ENCODE measurements around the gene ID1. TPM values are rescaled to one million over a fixed set of nuclear protein-coding genes. Genes with fewer than 3 reads are reported as not detected.
"Not testable (repeated sequence)": the region's sequence is repeated elsewhere in the genome, so short reads cannot be mapped to it uniquely, and the experiment has no call there.

Gene ID1
- polyA plus RNA-seq, 3 donors: 82.2 to 436 (median 301) TPM

DNA sequence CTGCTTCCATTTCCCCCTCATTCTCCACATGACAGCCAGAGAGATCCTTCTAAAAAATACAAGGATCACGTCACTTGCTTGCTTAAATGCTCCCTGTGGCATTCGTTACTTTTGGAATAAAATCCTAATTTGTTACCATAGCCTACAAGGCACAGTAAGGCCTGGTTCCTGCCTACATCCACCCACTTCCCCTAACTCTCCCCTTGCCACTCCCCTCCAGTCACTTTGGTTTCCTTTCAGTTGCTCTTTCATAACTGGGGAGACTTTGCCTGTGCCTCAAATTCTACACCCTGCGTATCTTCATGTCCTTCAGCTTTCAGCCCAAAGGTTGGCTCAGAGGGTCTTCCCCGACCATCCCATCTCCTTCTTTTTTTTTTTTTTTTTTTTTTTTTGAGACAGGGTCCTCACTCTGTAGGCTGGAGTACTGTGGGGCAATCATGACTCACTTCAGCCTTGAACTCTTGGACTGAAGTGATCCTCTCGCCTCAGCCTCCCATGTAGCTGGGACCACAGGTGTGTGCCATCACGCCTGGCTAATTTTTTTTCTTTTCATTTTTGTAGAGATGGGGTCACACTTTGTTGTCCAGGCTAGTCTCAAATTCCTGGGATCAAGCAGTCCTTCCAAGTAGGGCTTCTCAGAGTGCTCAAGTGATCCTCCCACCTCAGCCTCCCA lies 12.5 kb downstream of the ID1 start:
- H3K27ac ChIP-seq (ENCODE audit: low read depth, low read length): no peak overlapping the region
- 60 to 85% (median 68%) methylated on average over 6 of the region's 6 CpGs for WGBS, 3 donors

DNA sequence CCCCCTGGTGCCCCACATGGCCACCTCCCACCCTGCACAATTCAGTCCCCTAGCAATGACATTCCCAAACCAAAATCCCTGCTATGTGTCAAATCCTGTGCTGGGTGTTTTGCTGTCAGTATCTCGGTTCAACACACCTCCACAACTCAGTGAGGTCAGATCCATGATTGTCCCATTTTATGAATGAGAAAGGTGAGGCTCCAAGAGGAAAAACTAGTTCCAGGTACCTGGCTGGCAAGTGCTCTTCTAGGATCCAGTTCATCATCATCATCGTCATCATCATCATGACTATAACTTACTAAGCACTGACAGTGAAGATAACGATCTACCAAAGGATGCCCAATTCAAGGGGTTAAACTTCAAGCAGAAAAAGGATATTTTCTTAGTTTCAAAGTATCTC lies 15.2 kb downstream of the ID1 start:
- WGBS, 3 donors: 85 to 93% (median 88%) methylated on average over 3 of the region's 3 CpGs
- H3K27ac ChIP-seq (ENCODE audit: low read depth, low read length): no peak overlapping the region

GRCh38 chr20:31623123-31623505 lies 18.0 kb downstream of the ID1 start:
- WGBS, 3 donors: 96 to 99% (median 96%) methylated on average over 6 of the region's 6 CpGs
- H3K27ac ChIP-seq (ENCODE audit: low read depth, low read length): not testable (repeated sequence)

DNA sequence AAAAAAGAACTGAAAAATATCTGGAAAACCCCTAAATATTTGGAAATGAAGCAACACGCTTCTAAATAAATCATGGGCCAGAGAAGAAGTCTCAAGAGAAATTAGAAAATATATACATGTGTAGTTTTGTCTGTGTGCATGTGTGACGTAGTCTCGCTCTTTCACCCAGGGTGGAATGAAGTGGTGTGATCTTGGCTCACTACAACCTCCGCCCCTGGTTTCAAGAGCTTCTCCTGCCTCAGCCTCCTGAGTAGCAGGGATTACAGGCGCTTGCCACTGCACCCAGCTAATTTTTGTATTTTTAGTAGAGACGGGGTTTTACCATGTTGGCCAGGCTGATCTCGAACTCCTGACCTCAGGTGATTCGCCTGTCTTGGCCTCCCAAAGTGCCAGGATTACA lies 21.4 kb downstream of the ID1 start:
- not testable (repeated sequence) for H3K27ac ChIP-seq (ENCODE audit: low read depth, low read length)
- WGBS, 3 donors: 83 to 87% (median 83%) methylated on average over 8 of the region's 8 CpGs

DNA sequence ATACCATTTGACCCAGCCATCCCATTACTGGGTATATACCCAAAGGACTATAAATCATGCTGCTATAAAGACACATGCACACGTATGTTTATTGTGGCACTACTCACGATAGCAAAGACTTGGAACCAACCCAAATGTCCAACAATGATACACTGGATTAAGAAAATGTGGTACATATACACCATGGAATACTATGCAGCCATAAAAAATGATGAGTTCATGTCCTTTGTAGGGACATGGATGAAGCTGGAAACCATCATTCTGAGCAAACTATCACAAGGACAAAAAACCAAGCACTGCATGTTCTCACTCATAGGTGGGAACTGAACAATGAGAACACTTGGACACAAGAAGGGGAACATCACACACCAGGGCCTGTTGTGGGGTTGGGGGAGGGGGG lies 23.0 kb downstream of the ID1 start:
- not testable (repeated sequence) for H3K27ac ChIP-seq (ENCODE audit: low read depth, low read length)
- WGBS, 3 donors: 80 to 86% (median 82%) methylated on average over 2 of the region's 2 CpGs

GRCh38 chr20:31630187-31630790 lies 25.2 kb downstream of the ID1 start:
- WGBS, 3 donors: 42 to 44% (median 43%) methylated on average over 2 of the region's 2 CpGs
- no peak overlapping the region for H3K27ac ChIP-seq (ENCODE audit: low read depth, low read length)

DNA sequence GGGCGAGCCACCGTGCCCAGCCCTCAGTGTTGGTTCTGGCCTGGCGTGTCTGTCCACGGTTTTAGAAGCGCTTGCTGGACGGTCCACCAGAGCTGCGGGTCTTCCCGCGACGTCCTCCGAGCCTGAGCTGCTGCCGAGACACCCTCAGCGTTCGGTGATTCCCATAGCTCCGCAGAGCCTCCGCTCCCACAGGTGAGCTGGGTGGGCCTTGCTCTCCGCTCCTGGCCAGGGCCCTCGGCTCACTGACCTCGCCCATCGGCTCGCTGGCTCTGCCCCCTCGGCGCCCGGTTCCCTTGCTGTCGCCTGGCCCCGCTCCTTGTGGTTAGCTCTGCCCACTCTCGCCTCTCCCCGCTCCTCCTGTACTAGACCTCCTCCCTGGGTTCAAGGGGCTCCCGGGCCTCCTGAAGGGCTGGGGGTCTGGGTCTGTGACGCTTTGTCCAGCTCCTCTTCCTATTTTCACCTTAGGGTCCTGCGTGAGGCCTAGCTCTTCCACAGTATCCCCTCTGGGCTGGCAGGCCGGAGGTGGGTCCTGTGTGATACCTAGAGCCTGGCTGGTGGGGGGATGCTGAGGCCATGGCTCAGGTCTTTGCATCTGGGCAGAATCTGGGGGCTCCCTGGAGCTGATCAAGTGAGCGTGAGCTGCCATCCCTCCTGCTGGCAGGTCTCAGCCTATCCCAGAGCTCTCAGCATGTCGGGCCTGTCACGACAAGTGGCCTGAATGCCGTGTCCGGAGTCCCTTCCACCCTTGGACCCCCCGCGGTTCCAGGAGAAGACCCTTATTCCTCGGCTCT lies 27.7 kb downstream of the ID1 start:
- WGBS, 3 donors: 92 to 97% (median 95%) methylated on average over 40 of the region's 40 CpGs
- no peak overlapping the region for H3K27ac ChIP-seq (ENCODE audit: low read depth, low read length)

GRCh38 chr20:31633339-31633914 lies 28.3 kb downstream of the ID1 start:
- 80 to 87% (median 84%) methylated on average over 14 of the region's 14 CpGs for WGBS, 3 donors
- H3K27ac ChIP-seq (ENCODE audit: low read depth, low read length): no peak overlapping the region

- no peak within 1 kb of the TSS for H3K27ac ChIP-seq (ENCODE audit: low read depth, low read length)
- WGBS, 3 donors: 23 to 45% (median 39%) methylated on average over 31 to 34 of the region's 34 CpGs
Measured at GRCh38 chr20:31637660-31638059, 32.6 kb downstream of the ID1 start, which contains the start of gene COX4I2. Gene COX4I2 (plus strand): TSS chr20:31637912. CDS start chr20:31639018, 1,106 bp downstream.

- H3K27ac ChIP-seq (ENCODE audit: low read depth, low read length): no peak overlapping the region
- 67 to 82% (median 74%) methylated on average over 4 of the region's 4 CpGs for WGBS, 3 donors
Measured at GRCh38 chr20:31638317-31638716, 33.2 kb downstream of the ID1 start.

GRCh38 chr20:31638816-31639215 lies 33.7 kb downstream of the ID1 start:
- H3K27ac ChIP-seq (ENCODE audit: low read depth, low read length): no peak overlapping the region

DNA sequence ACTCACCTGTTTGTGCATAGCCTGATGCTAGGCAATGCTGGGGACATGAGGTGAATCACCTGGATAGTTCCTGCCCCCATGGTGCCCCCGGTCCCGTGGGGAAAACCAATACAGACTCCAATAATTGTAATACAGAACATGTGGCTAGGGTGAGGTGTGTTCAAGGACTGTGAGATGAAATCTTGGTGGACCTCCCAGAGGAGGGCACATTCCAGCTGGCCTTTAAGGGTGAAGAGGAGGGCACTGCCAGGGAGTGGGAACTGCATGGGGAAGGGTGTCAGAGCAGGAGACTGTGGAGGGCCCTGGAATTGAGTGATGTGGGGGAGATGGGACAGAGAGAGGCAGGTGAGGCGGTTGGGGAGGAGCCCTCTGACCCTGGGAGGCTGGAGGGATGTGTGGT lies 35.2 kb downstream of the ID1 start:
- no peak overlapping the region for H3K27ac ChIP-seq (ENCODE audit: low read depth, low read length)
- WGBS, 3 donors: 64 to 87% (median 83%) methylated on average over 3 of the region's 3 CpGs

More at GRCh38 chr20:31638816-31639215, 33.7 kb downstream of the ID1 start:
- WGBS, 3 donors: 86 to 89% (median 87%) methylated on average over 4 of the region's 4 CpGs

GRCh38 chr20:31641391-31641790 lies 36.3 kb downstream of the ID1 start:
- WGBS, 3 donors: 91 to 97% (median 94%) methylated on average over 6 of the region's 6 CpGs
- no peak overlapping the region for H3K27ac ChIP-seq (ENCODE audit: low read depth, low read length)

- WGBS, 3 donors: 52 to 88% (median 64%) methylated on average over 1 of the region's 1 CpG
- H3K27ac ChIP-seq (ENCODE audit: low read depth, low read length): no peak overlapping the region
Measured at GRCh38 chr20:31642837-31643236, 37.7 kb downstream of the ID1 start.

GRCh38 chr20:31643522-31643921 lies 38.4 kb downstream of the ID1 start:
- 75 to 88% (median 85%) methylated on average over 4 of the region's 4 CpGs for WGBS, 3 donors
- no peak overlapping the region for H3K27ac ChIP-seq (ENCODE audit: low read depth, low read length)

DNA sequence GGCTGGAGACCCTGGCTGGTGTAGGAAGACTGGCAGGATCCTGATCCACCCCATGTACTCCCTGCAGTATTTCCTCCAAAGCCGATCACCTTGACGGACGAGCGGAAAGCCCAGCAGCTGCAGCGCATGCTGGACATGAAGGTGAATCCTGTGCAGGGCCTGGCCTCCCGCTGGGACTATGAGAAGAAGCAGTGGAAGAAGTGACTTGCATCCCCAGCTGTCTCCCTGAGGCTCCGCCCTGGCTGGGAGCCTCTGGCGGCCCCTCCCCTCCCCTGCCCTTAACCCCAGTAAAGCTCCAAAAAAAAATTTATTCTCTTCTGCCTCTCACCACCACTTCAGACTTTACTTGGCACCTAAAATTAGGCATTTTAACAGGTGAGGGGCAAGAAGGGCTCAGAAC lies 39.6 kb downstream of the ID1 start:
- WGBS, 3 donors: 60 to 76% (median 74%) methylated on average over 8 of the region's 8 CpGs

GRCh38 chr20:31648104-31648503 lies 43.0 kb downstream of the ID1 start:
- WGBS, 3 donors: 79 to 84% (median 79%) methylated on average over 3 of the region's 3 CpGs
- H3K27ac ChIP-seq (ENCODE audit: low read depth, low read length): not testable (repeated sequence)

More for the DNA sequence above, 39.6 kb downstream of the ID1 start:
- H3K27ac ChIP-seq (ENCODE audit: low read depth, low read length): no peak overlapping the region

GRCh38 chr20:31652917-31653396 lies 47.9 kb downstream of the ID1 start:
- no peak overlapping the region for H3K27ac ChIP-seq (ENCODE audit: low read depth, low read length)
- WGBS, 3 donors: 22 to 43% (median 31%) methylated on average over 5 of the region's 5 CpGs

DNA sequence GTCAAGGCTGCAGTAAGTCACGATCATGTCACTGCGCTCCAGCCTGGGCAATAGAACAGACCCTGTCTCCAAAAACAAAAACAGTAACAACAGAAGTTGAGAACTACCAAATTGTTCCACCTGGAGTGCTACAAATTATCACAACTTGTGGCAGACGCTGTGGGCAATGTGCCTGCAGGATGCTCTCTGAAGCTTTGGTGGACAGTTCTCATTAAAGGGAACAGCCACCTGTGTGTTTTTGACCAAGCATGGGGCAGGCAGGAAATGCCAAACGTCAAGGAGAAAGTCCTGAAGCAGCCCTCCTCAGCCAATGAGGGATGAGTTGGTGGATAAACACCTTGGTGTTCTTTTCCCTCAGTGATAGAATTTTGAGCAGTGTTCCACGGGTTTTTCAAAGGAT lies 48.5 kb downstream of the ID1 start:
- WGBS, 3 donors: 46 to 60% (median 52%) methylated on average over 5 of the region's 5 CpGs
- no peak overlapping the region for H3K27ac ChIP-seq (ENCODE audit: low read depth, low read length)
